Activated CD4-positive, alpha-beta memory T cell treated with anti-CD3 and anti-CD28 coated beads for 36 hours (primary cell): ENCODE measurements around the gene LPP. TPM values are rescaled to one million over a fixed set of nuclear protein-coding genes. Genes with fewer than 3 reads are reported as not detected.

Source experiments
- CTCF ChIA-PET: fragments of 350-600 bp; sonication (Branson Sonifier 250); formaldehyde crosslinking; loops from one replicate; lab custom pipeline; 2021; ENCODE audit warnings: antibody characterized with exemption, inconsistent platforms; lab: Charles Lee
- POLR2A ChIA-PET: fragments of 350-600 bp; sonication (Branson Sonifier 250); formaldehyde crosslinking; loops from one replicate; lab custom pipeline; 2021; ENCODE audit warnings: antibody characterized with exemption; lab: Charles Lee
- DNase-seq: peaks from one replicate; pipeline ENCODE4 v3.0.0-alpha.2; 2020
- H3K27ac Mint-ChIP-seq: one replicate; pipeline ENCODE4 v1.8.0; 2021; ENCODE audit warnings: mixed read lengths
- H3K27me3 Mint-ChIP-seq: one replicate; pipeline ENCODE4 v1.8.0; 2021; ENCODE audit warnings: mixed read lengths
- H3K36me3 Mint-ChIP-seq: one replicate; pipeline ENCODE4 v1.8.0; 2021; ENCODE audit warnings: mixed read lengths
- H3K4me1 Mint-ChIP-seq: one replicate; pipeline ENCODE4 v1.8.0; 2021; ENCODE audit warnings: low read depth, mixed read lengths
- H3K4me3 Mint-ChIP-seq: one replicate; pipeline ENCODE4 v1.8.0; 2021; ENCODE audit warnings: mild to moderate bottlenecking, mixed read lengths
- H3K9me3 Mint-ChIP-seq: one replicate; pipeline ENCODE4 v1.8.0; 2021; ENCODE audit warnings: mixed read lengths
- intact Hi-C: fragments of 100-400 bp; cut with micrococcal nuclease; formaldehyde crosslinking; loops from one replicate; pipeline ENCODE4 v1.15.1; 2023
- total RNA-seq, 2 experiments: library from RNA; stranded (reverse); gene quantifications; one replicate each; pipeline ENCODE4 v1.2.3, GENCODE V29; 2021

The LPP gene
- total RNA-seq, 2 experiments from 2014 or later: 41.0 to 43.6 TPM

- CTCF ChIA-PET: no interaction called here
- Mint-ChIP-seq H3K4me1 (peaks cover 30% of the 10 kb centered on the region), H3K9me3 (no peaks in the 10 kb centered on the region), H3K4me3 (no peak overlapping the region), H3K36me3 (peaks cover 7% of the 10 kb centered on the region), H3K27me3 (no peaks in the 10 kb centered on the region), H3K27ac (no peak overlapping the region)
- POLR2A ChIA-PET: interaction anchor here (1.0 kb wide), 1 partner anchor 164 kb away, joined by 3 read pairs; no protein-coding TSS in a partner anchor
- DNase-seq: no peak
- intact Hi-C loops: no loop called here
Measured at GRCh38 chr3:188217011-188217463, 63.1 kb downstream of the LPP start.

GRCh38 chr3:188217726-188218125 lies 63.8 kb downstream of the LPP start:
- CTCF ChIA-PET: no interaction called here

GRCh38 chr3:188218603-188219002 lies 64.6 kb downstream of the LPP start:
- CTCF ChIA-PET: no interaction called here
- H3K36me3 Mint-ChIP-seq: peaks cover 4% of the 10 kb centered on the region
- H3K27ac Mint-ChIP-seq: no peak overlapping the region
- DNase-seq: no peak
- no peaks in the 10 kb centered on the region for H3K9me3 Mint-ChIP-seq
- POLR2A ChIA-PET: no interaction called here
- H3K4me1 Mint-ChIP-seq: peaks cover 23% of the 10 kb centered on the region
- intact Hi-C loops: no loop called here
- H3K4me3 Mint-ChIP-seq: no peak overlapping the region
- H3K27me3 Mint-ChIP-seq: no peaks in the 10 kb centered on the region

More at GRCh38 chr3:188217726-188218125, 63.8 kb downstream of the LPP start:
- Mint-ChIP-seq H3K4me3 (no peak overlapping the region), H3K4me1 (peaks cover 30% of the 10 kb centered on the region), H3K27me3 (no peaks in the 10 kb centered on the region), H3K9me3 (no peaks in the 10 kb centered on the region), H3K27ac (no peak overlapping the region), H3K36me3 (peaks cover 7% of the 10 kb centered on the region)
- no peak for DNase-seq
- POLR2A ChIA-PET: interaction anchor here (1.0 kb wide), 1 partner anchor 164 kb away, joined by 3 read pairs; no protein-coding TSS in a partner anchor
- intact Hi-C loops: no loop called here

- no peaks in the 10 kb centered on the region for H3K9me3 Mint-ChIP-seq
- DNase-seq: no peak
- ChIA-PET CTCF (no interaction called here), POLR2A (no interaction called here)
- H3K27me3 Mint-ChIP-seq: no peaks in the 10 kb centered on the region
- peaks cover 19% of the 10 kb centered on the region for H3K4me1 Mint-ChIP-seq
- no peak overlapping the region for H3K27ac Mint-ChIP-seq
- peaks cover 6% of the 10 kb centered on the region for H3K36me3 Mint-ChIP-seq
- intact Hi-C loops: no loop called here
- no peak overlapping the region for H3K4me3 Mint-ChIP-seq
Measured at GRCh38 chr3:188219147-188219546, 65.2 kb downstream of the LPP start.

GRCh38 chr3:188220097-188220788 lies 66.3 kb downstream of the LPP start:
- Mint-ChIP-seq H3K4me1 (peaks cover 16% of the 10 kb centered on the region), H3K4me3 (no peak overlapping the region), H3K27me3 (no peaks in the 10 kb centered on the region), H3K36me3 (peaks cover 6% of the 10 kb centered on the region), H3K9me3 (no peaks in the 10 kb centered on the region), H3K27ac (no peak overlapping the region)
- ChIA-PET CTCF (interaction anchor here (0.9 kb wide), 1 partner anchor 18 kb away, joined by 3 read pairs; no protein-coding TSS in a partner anchor), POLR2A (interaction anchor here (0.6 kb wide), 1 partner anchor 297 kb away, joined by 3 read pairs; no protein-coding TSS in a partner anchor)
- DNase-seq: no peak
- intact Hi-C loops: no loop called here

GRCh38 chr3:188220988-188221818 lies 67.2 kb downstream of the LPP start:
- no peaks in the 10 kb centered on the region for H3K9me3 Mint-ChIP-seq
- H3K4me1 Mint-ChIP-seq: peaks cover 12% of the 10 kb centered on the region
- DNase-seq: no peak
- H3K27ac Mint-ChIP-seq: no peak overlapping the region
- no peak overlapping the region for H3K4me3 Mint-ChIP-seq
- CTCF ChIA-PET: interaction anchor here (0.9 kb wide), 1 partner anchor 19 kb away, joined by 3 read pairs; no protein-coding TSS in a partner anchor
- intact Hi-C loops: no loop called here
- POLR2A ChIA-PET: no interaction called here
- peaks cover 10% of the 10 kb centered on the region for H3K36me3 Mint-ChIP-seq
- no peaks in the 10 kb centered on the region for H3K27me3 Mint-ChIP-seq

- Mint-ChIP-seq H3K36me3 (peaks cover 20% of the 10 kb centered on the region), H3K27ac (no peak overlapping the region), H3K9me3 (no peaks in the 10 kb centered on the region), H3K4me3 (no peak overlapping the region), H3K4me1 (peaks cover 2% of the 10 kb centered on the region), H3K27me3 (no peaks in the 10 kb centered on the region)
- intact Hi-C loops: no loop called here
- ChIA-PET CTCF (interaction anchor here (0.6 kb wide), 1 partner anchor 18 kb away, joined by 3 read pairs; no protein-coding TSS in a partner anchor), POLR2A (no interaction called here)
- DNase-seq: no peak
Measured at GRCh38 chr3:188223936-188224335, 70.0 kb downstream of the LPP start.

GRCh38 chr3:188227442-188227841 lies 73.5 kb downstream of the LPP start:
- ChIA-PET CTCF (no interaction called here), POLR2A (no interaction called here)
- H3K36me3 Mint-ChIP-seq: peaks cover 26% of the 10 kb centered on the region
- DNase-seq: no peak
- H3K27me3 Mint-ChIP-seq: no peaks in the 10 kb centered on the region
- no peak overlapping the region for H3K27ac Mint-ChIP-seq
- H3K4me1 Mint-ChIP-seq: peaks cover 4% of the 10 kb centered on the region
- no peak overlapping the region for H3K4me3 Mint-ChIP-seq
- H3K9me3 Mint-ChIP-seq: no peaks in the 10 kb centered on the region
- intact Hi-C loops: no loop called here

- ChIA-PET CTCF (no interaction called here), POLR2A (interaction anchor here (0.6 kb wide), 1 partner anchor 17 kb away, joined by 7 read pairs; no protein-coding TSS in a partner anchor)
- H3K9me3 Mint-ChIP-seq: no peaks in the 10 kb centered on the region
- H3K36me3 Mint-ChIP-seq: peaks cover 25% of the 10 kb centered on the region
- no peak for DNase-seq
- peaks cover 10% of the 10 kb centered on the region for H3K4me1 Mint-ChIP-seq
- H3K27ac Mint-ChIP-seq: no peak overlapping the region
- intact Hi-C loops: no loop called here
- H3K27me3 Mint-ChIP-seq: no peaks in the 10 kb centered on the region
- H3K4me3 Mint-ChIP-seq: no peak overlapping the region
Measured at GRCh38 chr3:188229177-188229576, 75.2 kb downstream of the LPP start.

GRCh38 chr3:188229726-188230125 lies 75.8 kb downstream of the LPP start:
- Mint-ChIP-seq H3K9me3 (no peaks in the 10 kb centered on the region), H3K4me1 (peaks cover 13% of the 10 kb centered on the region), H3K27me3 (no peaks in the 10 kb centered on the region), H3K27ac (no peak overlapping the region), H3K4me3 (no peak overlapping the region), H3K36me3 (peaks cover 24% of the 10 kb centered on the region)
- no peak for DNase-seq
- CTCF ChIA-PET: no interaction called here
- POLR2A ChIA-PET: interaction anchor here (0.6 kb wide), 1 partner anchor 16 kb away, joined by 7 read pairs; no protein-coding TSS in a partner anchor
- intact Hi-C loops: no loop called here

- Mint-ChIP-seq H3K27ac (no peak overlapping the region), H3K4me3 (no peak overlapping the region), H3K36me3 (peaks cover 23% of the 10 kb centered on the region), H3K4me1 (peaks cover 15% of the 10 kb centered on the region), H3K27me3 (no peaks in the 10 kb centered on the region), H3K9me3 (no peaks in the 10 kb centered on the region)
- no peak for DNase-seq
- CTCF ChIA-PET: no interaction called here
- POLR2A ChIA-PET: no interaction called here
- intact Hi-C loops: no loop called here
Measured at GRCh38 chr3:188230962-188231361, 77.0 kb downstream of the LPP start.

GRCh38 chr3:188231456-188231855 lies 77.5 kb downstream of the LPP start:
- Mint-ChIP-seq H3K4me1 (peaks cover 18% of the 10 kb centered on the region), H3K9me3 (no peaks in the 10 kb centered on the region), H3K36me3 (peaks cover 23% of the 10 kb centered on the region), H3K27me3 (no peaks in the 10 kb centered on the region), H3K4me3 (no peak overlapping the region), H3K27ac (no peak overlapping the region)
- CTCF ChIA-PET: no interaction called here
- intact Hi-C loops: no loop called here
- POLR2A ChIA-PET: no interaction called here
- DNase-seq: no peak
